ENCODE data around the gene GDNF.
A peak's percentile ranks its signal among the peaks of the same experiment; 100 is the strongest.
"Not testable (repeated sequence)": the region's sequence is repeated elsewhere in the genome, so short reads cannot be mapped to it uniquely, and the experiment has no call there.

The GDNF gene

DNA sequence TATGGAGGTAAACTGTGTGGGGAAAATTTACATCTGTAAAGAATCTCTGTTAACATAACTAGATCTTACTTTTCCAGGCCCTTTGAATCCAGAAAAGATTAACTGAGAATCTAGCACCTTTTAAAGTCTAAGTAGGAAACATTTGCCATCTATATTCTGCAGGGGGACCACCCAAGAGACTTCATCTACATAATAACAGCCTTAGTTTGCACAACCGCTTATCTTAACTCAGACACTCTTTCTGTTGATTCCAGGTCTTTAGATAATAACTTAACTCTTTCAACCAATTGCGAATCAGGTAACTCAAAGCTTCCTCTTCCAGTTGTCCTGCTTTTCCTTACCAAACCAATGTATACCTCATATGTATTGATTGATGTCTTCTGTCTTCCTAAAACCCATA is 53.4 kb downstream of the GDNF start:
- DNase-seq (ENCODE audit: insufficient read length, low spot score) = no peak
- no peak for FAIRE-seq
- TF ChIP-seq, protein P1, sequence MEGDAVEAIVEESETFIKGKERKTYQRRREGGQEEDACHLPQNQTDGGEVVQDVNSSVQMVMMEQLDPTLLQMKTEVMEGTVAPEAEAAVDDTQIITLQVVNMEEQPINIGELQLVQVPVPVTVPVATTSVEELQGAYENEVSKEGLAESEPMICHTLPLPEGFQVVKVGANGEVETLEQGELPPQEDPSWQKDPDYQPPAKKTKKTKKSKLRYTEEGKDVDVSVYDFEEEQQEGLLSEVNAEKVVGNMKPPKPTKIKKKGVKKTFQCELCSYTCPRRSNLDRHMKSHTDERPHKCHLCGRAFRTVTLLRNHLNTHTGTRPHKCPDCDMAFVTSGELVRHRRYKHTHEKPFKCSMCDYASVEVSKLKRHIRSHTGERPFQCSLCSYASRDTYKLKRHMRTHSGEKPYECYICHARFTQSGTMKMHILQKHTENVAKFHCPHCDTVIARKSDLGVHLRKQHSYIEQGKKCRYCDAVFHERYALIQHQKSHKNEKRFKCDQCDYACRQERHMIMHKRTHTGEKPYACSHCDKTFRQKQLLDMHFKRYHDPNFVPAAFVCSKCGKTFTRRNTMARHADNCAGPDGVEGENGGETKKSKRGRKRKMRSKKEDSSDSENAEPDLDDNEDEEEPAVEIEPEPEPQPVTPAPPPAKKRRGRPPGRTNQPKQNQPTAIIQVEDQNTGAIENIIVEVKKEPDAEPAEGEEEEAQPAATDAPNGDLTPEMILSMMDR (IDR thresholded peaks at IDR 0.05; ENCODE audit: insufficient read depth, missing control alignments) = no peak

DNA sequence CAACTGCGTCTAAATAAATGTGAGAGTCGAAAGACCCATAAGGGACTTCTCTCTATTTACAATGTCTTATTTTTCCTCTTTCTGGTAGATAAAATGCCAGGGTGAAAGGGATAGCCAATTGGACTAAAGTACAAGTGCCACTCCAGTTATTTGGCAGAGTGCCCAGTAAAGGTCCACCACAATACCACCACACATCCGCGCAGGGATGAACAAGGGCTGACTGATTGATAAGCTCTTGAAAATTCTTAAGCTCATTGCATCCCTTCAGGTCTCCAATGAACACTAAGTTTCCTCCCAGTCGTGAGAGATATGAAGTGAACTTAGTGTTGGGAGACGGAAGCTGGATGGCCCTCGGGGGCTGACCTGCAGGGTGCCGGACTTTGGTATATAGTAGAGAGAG is 58.4 kb downstream of the GDNF start:
- not testable (repeated sequence) for DNase-seq (ENCODE audit: insufficient read length, low spot score); FAIRE-seq

DNA sequence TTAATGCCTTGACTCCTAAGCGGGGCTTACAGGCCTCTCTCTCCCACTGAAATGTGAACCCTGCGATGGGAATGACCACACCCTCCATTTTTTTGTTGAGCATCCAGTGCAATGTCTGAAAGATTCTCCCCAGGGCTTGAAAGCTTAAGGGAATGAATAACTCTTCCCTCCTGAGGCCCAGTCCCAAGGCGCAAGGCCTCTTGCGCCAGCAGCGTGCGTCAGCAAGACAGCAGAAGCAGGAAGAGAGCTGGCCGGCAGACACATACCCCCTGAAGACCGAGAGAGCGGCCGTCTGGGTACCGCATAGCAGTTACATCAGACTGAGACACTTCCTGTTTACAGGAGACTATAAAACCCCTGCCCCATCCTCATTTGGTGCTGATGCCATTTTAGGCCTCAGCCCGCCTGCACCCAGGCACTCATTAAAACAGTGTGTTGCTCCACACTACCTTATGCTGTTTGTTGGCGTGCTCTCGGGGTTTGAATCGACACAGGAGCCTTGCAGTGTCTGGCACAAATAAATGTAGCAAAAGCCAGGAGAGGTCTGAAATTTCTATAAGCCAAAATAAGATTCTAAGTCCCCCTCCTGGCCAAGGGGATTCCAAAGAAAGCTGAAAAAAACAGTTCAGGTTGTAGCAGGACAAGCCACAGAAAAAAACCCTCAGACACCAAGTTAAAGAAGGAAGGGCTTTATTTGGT is 62.3 kb downstream of the GDNF start:
- DNase-seq (ENCODE audit: insufficient read length, low spot score) (no peak), FAIRE-seq (no peak)
- TF ChIP-seq, protein P1 (IDR thresholded peaks at IDR 0.05; ENCODE audit: insufficient read depth, missing control alignments) = no peak

DNA sequence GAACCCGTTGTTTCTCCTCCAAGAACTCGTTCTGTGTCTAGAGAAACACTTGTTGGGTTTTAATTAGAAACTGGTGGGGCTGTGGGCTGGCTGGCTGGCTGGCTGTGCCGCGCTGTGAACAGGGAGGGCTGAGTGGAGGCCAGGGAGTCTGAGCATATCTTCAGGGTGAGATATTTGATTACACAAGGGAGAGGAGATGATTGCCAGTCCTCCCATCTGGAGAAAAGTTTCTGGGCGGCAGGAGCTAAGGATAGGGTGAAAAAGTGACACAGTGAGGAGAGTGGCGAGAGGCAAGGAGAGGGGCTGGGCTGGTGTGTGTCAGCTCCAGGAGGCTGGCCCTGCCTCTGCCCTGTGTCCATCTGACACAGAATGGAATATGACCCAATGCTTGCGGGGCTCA is 63.0 kb downstream of the GDNF start:
- FAIRE-seq (no peak), DNase-seq (ENCODE audit: insufficient read length, low spot score) (no peak)
- TF ChIP-seq, protein P1 (IDR thresholded peaks at IDR 0.05; ENCODE audit: insufficient read depth, missing control alignments) = no peak

DNA sequence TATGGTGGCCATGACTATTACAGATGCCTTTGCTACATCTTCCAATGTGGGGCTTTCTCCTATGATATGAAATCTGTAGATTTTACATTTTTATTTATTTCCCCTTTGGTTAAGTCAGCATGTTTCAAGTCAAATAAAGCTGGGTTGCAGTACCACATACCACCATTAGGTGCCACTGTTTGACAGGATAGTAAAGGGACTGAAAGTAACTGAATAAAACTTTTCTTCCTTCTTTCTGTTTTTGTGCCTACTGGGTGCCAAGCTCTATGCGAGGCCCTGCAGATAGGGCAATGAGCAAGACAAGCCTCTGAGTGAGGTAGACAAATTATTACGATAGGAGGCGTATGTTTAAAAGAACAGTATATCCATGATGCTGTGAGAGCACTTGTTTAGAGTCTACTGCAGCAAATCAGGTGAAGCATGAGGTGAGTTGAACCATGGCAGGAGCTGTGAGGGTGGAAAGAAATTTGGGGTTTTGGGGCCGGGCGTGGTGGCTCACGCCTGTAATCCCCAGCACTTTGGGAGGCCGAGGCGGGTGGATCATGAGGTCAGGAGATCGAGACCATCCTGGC is 64.8 kb downstream of the GDNF start:
- TF ChIP-seq, protein P1 (IDR thresholded peaks at IDR 0.05; ENCODE audit: insufficient read depth, missing control alignments) = peak; percentile 31
- no peak for DNase-seq (ENCODE audit: insufficient read length, low spot score)
- FAIRE-seq = no peak

DNA sequence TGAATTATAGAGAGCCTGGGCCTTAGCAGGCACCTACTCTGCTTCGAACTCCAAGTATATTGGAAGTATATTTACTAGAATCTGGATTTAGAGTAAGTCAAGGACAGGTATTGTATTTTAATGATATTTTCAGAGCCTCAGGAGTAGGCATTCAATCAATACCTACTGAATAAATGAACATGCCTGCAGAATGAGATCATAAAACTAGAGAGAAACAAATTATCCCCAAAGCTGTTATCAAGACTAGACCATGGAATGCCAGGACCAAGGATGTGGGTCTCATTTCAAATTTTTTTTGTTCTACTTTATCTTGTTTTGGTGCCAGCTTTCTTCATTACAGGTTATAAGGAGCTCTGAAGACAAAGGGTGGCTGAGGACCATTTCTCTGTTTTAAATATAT is 66.0 kb downstream of the GDNF start:
- FAIRE-seq = no peak
- TF ChIP-seq, protein P1 (IDR thresholded peaks at IDR 0.05; ENCODE audit: insufficient read depth, missing control alignments) = no peak
- DNase-seq (ENCODE audit: insufficient read length, low spot score) = no peak

DNA sequence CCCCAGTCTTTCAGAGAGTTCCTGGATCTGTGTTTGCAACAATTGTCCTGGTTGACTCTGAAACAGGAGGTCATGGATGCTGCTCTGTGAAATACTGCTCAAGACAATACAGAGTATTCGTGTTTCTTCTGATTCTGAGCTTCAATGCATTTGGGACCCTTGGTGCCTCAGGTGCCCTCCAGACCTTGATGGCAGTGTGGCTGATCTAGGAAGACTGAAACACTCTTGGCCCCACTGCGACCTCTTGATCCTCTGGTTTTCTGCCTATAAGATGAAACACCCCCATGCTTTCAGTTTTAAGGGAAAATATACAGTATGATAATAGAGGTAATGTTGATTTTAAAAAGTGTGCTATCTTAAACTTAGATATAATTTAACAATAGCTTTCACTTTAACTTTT is 67.6 kb downstream of the GDNF start:
- FAIRE-seq = no peak
- DNase-seq (ENCODE audit: insufficient read length, low spot score) = no peak
- TF ChIP-seq, protein P1 (IDR thresholded peaks at IDR 0.05; ENCODE audit: insufficient read depth, missing control alignments) = no peak
